SJCRH30 (cell line): ENCODE results near the gene PPCDC. TPM values are rescaled to one million over a fixed set of nuclear protein-coding genes. Genes with fewer than 3 reads are reported as not detected.
"Not testable (repeated sequence)": the region's sequence is repeated elsewhere in the genome, so short reads cannot be mapped to it uniquely, and the experiment has no call there.

ENCODE experiments used
- DNase-seq, 2 experiments: peaks; one replicate each; pipeline ENCODE4 v3.0.0-alpha.2; 2015 to 2020
- H3K27ac ChIP-seq: fragments of 250-450 bp; sonication (Bioruptor Pico); 2 replicates; pipeline ENCODE4 v1.5.1; 2020; ENCODE audit warnings: mild to moderate bottlenecking, moderate library complexity
- H3K27me3 ChIP-seq: fragments of 250-450 bp; sonication (Bioruptor Pico); 2 replicates; pipeline ENCODE4 v1.5.1; 2020; ENCODE audit warnings: mild to moderate bottlenecking, moderate library complexity
- H3K36me3 ChIP-seq: fragments of 250-450 bp; sonication (Bioruptor Pico); 2 replicates; pipeline ENCODE4 v1.5.1; 2020; ENCODE audit warnings: mild to moderate bottlenecking, moderate library complexity
- H3K4me1 ChIP-seq: fragments of 250-450 bp; sonication (Bioruptor Pico); 2 replicates; pipeline ENCODE4 v1.5.1; 2020; ENCODE audit warnings: mild to moderate bottlenecking, moderate library complexity
- H3K4me3 ChIP-seq: fragments of 250-450 bp; sonication (Bioruptor Pico); 2 replicates; pipeline ENCODE4 v1.5.1; 2020; ENCODE audit warnings: mild to moderate bottlenecking, moderate library complexity
- H3K9me3 ChIP-seq: fragments of 250-450 bp; sonication (Bioruptor Pico); replicated peaks from 2 replicates; pipeline ENCODE4 v1.5.1; 2020; ENCODE audit warnings: mild to moderate bottlenecking, moderate library complexity
- total RNA-seq: library from RNA; depleted of rRNA; stranded (reverse); fragments of >200 nt; shearing (Covaris generic); gene quantifications from 2 replicates; pipeline ENCODE4 v1.2.3, GENCODE V29; 2014; rRNA removed

PPCDC gene
- total RNA-seq, 1 experiment from 2014 or later: 25.5 TPM

- no peak for DNase-seq
- H3K4me3 ChIP-seq: no peak overlapping the region
- no peak overlapping the region for H3K27ac ChIP-seq
- no peaks in the 10 kb centered on the region for H3K4me1 ChIP-seq
- H3K9me3 ChIP-seq: 0 out of 2 replicates have a peak, but pooled peaks cover 8% of the 10 kb centered on the region
- no peaks in the 10 kb centered on the region; the same call in 1 of the 2 replicates for H3K27me3 ChIP-seq
- H3K36me3 ChIP-seq: no peaks in the 10 kb centered on the region
Observed at GRCh38 chr15:75081150-75081549, 57.8 kb downstream of the PPCDC start.

DNA sequence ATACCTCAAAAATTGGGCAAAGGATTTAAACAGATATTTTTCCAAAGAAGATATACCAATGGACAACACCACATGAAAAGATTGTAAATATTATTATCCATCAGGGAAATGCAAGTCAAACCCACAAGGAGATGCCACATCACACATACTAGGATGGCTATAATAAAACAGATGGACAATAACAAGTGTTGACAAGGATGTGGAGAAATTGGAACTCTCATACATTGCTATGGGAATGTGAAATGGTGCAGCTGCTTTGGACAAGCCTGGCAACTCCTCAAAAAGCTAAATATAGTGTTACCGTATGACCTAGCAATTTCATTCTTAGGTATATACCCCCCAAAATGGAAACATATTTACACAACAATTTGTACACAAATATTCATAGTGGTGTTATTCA lies 59.3 kb downstream of the PPCDC start:
- Histone ChIP-seq H3K27me3 (no peaks in the 10 kb centered on the region; the same call in 1 of the 2 replicates), H3K27ac (no peak overlapping the region), H3K36me3 (no peaks in the 10 kb centered on the region), H3K4me1 (no peaks in the 10 kb centered on the region), H3K4me3 (no peak overlapping the region), H3K9me3 (0 out of 2 replicates have a peak, but pooled peaks cover 7% of the 10 kb centered on the region)
- no peak for DNase-seq

GRCh38 chr15:75085708-75086107 lies 62.3 kb downstream of the PPCDC start:
- H3K9me3 ChIP-seq, H3K4me1 ChIP-seq, H3K27ac ChIP-seq, H3K36me3 ChIP-seq, H3K27me3 ChIP-seq, H3K4me3 ChIP-seq, DNase-seq: not testable (repeated sequence)

DNA sequence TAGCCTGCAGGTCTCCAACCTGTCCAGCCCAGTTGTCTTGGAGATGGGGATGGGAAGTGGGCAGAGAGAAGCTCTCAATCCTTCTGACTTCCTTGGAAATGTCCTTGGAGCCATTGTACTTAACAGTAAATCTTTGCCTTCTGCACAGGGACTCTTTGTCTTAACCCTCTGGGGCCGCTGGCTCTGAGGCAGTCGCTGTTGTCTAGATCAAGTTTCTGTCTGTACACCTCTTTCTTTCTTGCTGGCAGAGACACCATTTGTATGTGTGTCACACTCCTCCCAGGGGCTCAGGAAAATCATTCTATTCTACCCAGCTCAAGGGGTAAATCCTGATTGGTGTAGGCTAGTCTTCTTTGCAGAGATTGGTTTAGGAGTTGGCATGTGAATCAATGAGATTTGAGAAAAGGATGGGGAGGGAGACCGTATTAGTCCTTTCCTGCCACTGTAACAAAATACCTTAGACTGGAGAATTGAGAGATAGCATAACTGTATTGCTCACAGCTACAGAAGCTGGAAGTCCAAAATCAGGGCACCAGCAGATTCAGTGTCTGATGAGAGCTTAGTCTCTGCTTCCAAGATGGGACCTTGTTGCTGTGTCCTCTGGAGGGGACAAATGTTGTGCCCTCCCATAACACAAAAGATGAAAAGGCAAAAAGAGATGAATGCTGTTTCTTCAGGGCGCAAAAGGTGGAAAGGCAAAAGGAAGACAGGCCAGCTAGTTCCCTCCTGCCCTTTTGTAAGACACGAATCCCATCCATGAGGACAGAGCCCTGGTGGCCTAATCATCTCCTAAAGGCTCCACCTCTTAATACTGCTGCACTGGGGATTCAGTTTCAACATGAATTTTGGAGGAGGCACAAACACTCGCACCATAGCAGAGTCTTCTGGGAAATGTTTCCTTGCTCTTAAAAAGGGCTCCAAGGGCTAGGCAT lies 66.3 kb downstream of the PPCDC start:
- 0 out of 2 replicates have a peak, but pooled peaks cover 3% of the 10 kb centered on the region for H3K9me3 ChIP-seq
- peaks cover 10% of the 10 kb centered on the region; the same call in 1 of the 2 replicates for H3K4me1 ChIP-seq
- DNase-seq: no peak
- no peaks in the 10 kb centered on the region for H3K27me3 ChIP-seq
- no peaks in the 10 kb centered on the region for H3K36me3 ChIP-seq
- no peak overlapping the region for H3K4me3 ChIP-seq
- H3K27ac ChIP-seq: no peak overlapping the region

DNA sequence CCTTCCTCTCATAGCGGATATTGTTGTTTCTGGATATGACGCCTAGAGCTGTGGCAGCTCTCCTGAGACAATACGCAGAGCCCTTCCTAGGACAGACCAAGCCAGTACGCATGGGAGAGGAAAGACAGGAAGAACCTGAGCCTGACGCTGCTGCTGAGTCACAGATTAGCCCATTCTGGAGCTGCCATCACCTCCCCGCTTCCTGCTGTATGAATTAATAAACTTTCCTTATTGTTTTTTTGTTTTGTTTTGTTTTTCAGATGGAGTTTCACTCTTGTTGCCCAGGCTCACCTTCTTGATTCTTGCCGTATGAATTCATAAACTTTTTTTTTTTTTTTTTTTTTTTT lies 67.0 kb downstream of the PPCDC start:
- 0 out of 2 replicates have a peak, but pooled peaks cover 3% of the 10 kb centered on the region for H3K9me3 ChIP-seq
- DNase-seq: no peak
- no peaks in the 10 kb centered on the region for H3K36me3 ChIP-seq

DNA sequence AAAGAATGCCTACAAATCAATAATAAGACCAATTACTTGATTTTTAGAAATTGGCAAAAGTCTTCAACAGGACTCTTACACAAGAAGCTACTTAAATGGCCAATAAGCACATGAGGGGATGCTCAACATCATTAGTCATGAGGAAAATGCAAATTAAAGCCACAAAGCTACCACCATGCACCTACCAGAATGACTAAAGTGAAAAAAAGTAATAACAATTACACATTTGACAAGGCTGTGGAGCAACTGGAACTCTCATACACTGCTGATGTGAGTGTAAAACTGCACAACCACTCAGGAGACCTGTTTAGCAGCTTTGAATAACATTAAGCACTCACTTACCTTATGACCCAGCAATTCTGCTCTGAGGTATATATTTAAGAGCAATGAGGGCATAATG lies 68.4 kb downstream of the PPCDC start:
- Histone ChIP-seq H3K36me3 (no peaks in the 10 kb centered on the region), H3K27ac (no peak overlapping the region), H3K4me1 (peaks cover 10% of the 10 kb centered on the region; the same call in 1 of the 2 replicates), H3K4me3 (no peak overlapping the region), H3K27me3 (no peaks in the 10 kb centered on the region), H3K9me3 (0 out of 2 replicates have a peak, but pooled peaks cover 3% of the 10 kb centered on the region)
- DNase-seq: no peak

More for the DNA sequence above, 67.0 kb downstream of the PPCDC start:
- peaks cover 10% of the 10 kb centered on the region; the same call in 1 of the 2 replicates for H3K4me1 ChIP-seq
- no peak overlapping the region for H3K27ac ChIP-seq
- H3K27me3 ChIP-seq: no peaks in the 10 kb centered on the region
- H3K4me3 ChIP-seq: no peak overlapping the region

GRCh38 chr15:75094961-75095478 lies 71.6 kb downstream of the PPCDC start:
- H3K4me3 ChIP-seq, H3K9me3 ChIP-seq, DNase-seq, H3K36me3 ChIP-seq, H3K4me1 ChIP-seq, H3K27ac ChIP-seq, H3K27me3 ChIP-seq: not testable (repeated sequence)

DNA sequence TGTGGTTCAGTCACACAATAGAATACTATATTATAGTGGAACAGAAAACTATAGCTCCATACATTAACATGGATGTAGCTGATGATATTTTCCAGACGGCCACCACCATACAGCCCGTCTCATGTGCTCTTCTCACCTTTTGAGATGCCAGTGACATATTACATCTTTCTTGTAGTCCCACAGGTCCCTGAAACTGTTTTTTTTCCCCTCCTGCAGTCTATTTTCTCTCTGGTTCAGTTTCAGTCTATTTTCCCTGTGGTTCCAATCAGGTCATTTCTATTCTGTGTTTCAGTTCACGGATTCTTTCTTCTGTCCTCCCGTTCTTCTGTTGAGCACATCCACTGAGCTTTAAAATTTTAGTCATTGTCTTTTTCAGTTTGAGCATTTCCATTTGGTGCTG lies 72.2 kb downstream of the PPCDC start:
- no peak overlapping the region for H3K27ac ChIP-seq
- H3K4me1 ChIP-seq: no peaks in the 10 kb centered on the region
- H3K9me3 ChIP-seq: no peaks in the 10 kb centered on the region
- no peaks in the 10 kb centered on the region for H3K36me3 ChIP-seq
- no peak for DNase-seq
- H3K27me3 ChIP-seq: no peaks in the 10 kb centered on the region
- H3K4me3 ChIP-seq: no peak overlapping the region

DNA sequence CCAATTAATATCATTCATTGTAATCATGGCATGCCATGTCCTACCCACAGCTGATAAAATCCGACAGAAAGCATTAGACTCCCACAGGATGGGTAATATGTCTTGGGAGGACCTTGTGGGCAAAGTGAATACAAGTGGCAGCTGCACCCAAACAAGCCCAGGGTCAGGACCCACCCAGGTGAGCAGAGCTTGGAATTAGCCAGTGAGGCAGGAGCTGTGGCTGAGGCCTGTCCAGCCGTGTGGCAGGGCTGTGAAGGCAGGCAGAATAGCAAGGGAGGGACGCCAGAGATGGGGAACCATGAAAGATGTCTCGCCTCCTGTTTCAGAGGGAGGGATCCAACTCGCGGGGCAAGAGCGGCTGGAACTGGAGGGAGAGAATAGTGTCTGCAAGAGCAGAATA lies 74.5 kb downstream of the PPCDC start:
- H3K9me3 ChIP-seq: no peaks in the 10 kb centered on the region
- H3K36me3 ChIP-seq: no peaks in the 10 kb centered on the region
- no peak overlapping the region for H3K27ac ChIP-seq
- H3K4me3 ChIP-seq: no peak overlapping the region
- H3K27me3 ChIP-seq: no peaks in the 10 kb centered on the region
- H3K4me1 ChIP-seq: no peaks in the 10 kb centered on the region
- no peak for DNase-seq

DNA sequence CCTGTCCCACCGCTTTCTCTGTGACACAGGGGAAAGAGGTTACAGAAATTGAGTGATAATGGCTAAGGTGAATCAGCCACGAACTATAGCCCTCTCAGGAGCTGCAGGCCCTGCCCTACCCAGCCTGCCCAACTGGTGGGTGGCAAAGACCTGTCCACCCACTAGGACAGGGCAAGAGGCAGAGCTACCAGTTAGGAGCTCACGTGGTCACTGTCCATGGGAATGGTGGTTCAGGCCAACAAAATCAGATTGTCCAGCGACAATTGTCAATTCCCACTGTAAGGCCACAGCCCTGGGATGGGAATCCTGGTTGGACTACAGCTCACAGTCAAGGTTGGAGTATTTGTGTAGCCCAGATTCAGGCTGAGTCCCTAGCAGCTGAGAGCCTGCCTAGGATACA lies 75.0 kb downstream of the PPCDC start:
- Histone ChIP-seq H3K36me3 (no peaks in the 10 kb centered on the region), H3K27me3 (no peaks in the 10 kb centered on the region), H3K27ac (no peak overlapping the region), H3K4me1 (no peaks in the 10 kb centered on the region), H3K4me3 (no peak overlapping the region), H3K9me3 (no peaks in the 10 kb centered on the region)
- no peak for DNase-seq

Other genes starting within 250 kb of the PPCDC start
- gene CSK, start 241.5 kb upstream of the PPCDC start, total RNA-seq: 23.2 and 24.0 TPM in 2 replicates
- not detected in 2 replicates for gene LMAN1L, start 210.8 kb upstream of the PPCDC start, total RNA-seq
- not detected in 2 replicates for gene CPLX3, start 197.0 kb upstream of the PPCDC start, total RNA-seq
- 27.1 and 28.3 TPM in 2 replicates for gene ULK3, start 180.4 kb upstream of the PPCDC start, total RNA-seq
- 25.8 and 29.2 TPM in 2 replicates for gene SCAMP2, start 150.2 kb upstream of the PPCDC start, total RNA-seq
- 24.2 and 25.5 TPM in 2 replicates for gene MPI, start 133.5 kb upstream of the PPCDC start, total RNA-seq
- gene FAM219B, start 116.7 kb upstream of the PPCDC start, total RNA-seq: 22.6 and 29.3 TPM in 2 replicates
- 212 and 220 TPM in 2 replicates for gene COX5A, start 85.5 kb upstream of the PPCDC start, total RNA-seq
- gene RPP25, start 66.8 kb upstream of the PPCDC start, total RNA-seq: 0.02 TPM in 1 of 2 replicates, not detected in the other
- 13.5 and 14.4 TPM in 2 replicates for gene SCAMP5, start 28.0 kb upstream of the PPCDC start, total RNA-seq
- gene C15orf39, start 178.3 kb downstream of the PPCDC start, total RNA-seq: 19.6 and 21.1 TPM in 2 replicates
- gene GOLGA6C, start 234.7 kb downstream of the PPCDC start, total RNA-seq: not detected in 2 replicates